Stomach (tissue), 4 donors: ENCODE results near the gene PYGO2.

ENCODE experiments used
- POLR2A ChIP-seq, 4 donors: fragments of 450-650 bp; IDR thresholded peaks; one replicate each; pipeline ENCODE4 v1.6.1; 2016; ENCODE audit warnings: antibody characterized with exemption in 4 of 4, control low read depth in 2 of 4, mild to moderate bottlenecking in 1 of 4, moderate library complexity in 1 of 4
- TF ChIP-seq, protein P1 (sequence below), 7 experiments: fragments of 450-650 bp in 4 of 7; fragments of 200-600 bp in 3 of 7; sonication (generic) in 3 of 7; IDR thresholded peaks; one replicate each; pipeline ENCODE4 v1.5.1; 2016 to 2019; ENCODE audit warnings: antibody characterized with exemption in 7 of 7, control low read depth in 2 of 7, mild to moderate bottlenecking in 1 of 7

DNA sequence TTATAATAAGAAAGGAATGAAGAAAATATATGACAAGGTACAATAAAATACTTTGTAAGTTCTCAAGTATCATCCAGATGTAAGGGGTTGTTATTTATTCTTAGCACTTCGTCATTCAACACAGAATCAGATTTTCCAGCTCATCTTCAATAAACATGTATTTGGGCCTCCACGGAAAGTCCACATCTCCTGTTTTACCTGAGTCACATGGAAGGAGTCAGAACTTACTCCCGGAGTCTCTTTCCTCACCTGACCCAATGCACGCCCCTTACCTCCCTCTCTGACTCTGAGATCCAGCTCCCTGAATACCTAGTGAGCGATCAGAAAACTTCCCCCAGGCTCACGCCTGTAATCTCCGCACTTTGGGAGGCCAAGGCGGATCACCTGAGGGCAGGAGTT is 23.6 kb downstream of the PYGO2 start:
- TF ChIP-seq, protein P1, sequence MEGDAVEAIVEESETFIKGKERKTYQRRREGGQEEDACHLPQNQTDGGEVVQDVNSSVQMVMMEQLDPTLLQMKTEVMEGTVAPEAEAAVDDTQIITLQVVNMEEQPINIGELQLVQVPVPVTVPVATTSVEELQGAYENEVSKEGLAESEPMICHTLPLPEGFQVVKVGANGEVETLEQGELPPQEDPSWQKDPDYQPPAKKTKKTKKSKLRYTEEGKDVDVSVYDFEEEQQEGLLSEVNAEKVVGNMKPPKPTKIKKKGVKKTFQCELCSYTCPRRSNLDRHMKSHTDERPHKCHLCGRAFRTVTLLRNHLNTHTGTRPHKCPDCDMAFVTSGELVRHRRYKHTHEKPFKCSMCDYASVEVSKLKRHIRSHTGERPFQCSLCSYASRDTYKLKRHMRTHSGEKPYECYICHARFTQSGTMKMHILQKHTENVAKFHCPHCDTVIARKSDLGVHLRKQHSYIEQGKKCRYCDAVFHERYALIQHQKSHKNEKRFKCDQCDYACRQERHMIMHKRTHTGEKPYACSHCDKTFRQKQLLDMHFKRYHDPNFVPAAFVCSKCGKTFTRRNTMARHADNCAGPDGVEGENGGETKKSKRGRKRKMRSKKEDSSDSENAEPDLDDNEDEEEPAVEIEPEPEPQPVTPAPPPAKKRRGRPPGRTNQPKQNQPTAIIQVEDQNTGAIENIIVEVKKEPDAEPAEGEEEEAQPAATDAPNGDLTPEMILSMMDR (IDR thresholded peaks at IDR 0.05), result no peak
- TF ChIP-seq POLR2A (IDR thresholded peaks at IDR 0.05), result no peak
